ENCODE data around the gene OGFOD2.

DNA sequence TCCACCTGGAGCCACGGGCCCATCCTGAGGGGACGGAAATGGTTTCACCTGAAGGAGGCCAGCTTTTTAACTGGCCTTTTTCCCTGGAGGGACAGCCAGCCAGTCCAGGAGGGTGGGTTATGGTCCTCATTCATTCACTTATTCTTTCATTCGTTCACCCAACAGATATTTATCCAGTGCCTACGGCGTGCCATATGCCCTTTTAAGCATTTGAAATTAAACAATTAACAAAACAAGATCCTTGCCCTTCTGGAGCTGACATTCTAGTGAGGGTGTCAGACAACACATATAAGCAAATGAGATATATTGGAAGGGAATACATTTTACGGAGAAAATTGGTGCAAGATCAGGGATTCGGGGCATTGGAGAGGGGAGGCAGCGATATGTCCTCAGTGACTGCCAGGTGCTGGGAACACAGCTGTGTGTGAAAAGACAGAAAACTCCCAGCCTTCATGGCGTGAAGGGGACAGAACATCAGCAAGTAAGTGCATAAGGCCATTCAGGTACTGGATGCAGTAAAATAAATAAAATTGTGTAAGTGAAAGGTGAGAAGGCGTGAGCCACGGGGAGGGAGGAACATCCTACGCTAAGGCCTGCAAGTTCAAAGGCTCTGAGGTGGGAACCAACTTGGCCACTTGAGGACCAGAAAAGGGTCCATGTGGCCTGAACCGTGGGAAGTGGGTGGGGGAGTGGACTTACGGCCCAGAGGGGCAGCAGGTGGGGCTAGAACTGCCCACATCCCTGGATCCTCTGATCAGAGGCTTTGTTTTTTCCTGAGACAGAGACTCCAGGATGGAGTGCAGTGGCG, 8.1 kb upstream of the OGFOD2 start:
- TF ChIP-seq, protein P1, sequence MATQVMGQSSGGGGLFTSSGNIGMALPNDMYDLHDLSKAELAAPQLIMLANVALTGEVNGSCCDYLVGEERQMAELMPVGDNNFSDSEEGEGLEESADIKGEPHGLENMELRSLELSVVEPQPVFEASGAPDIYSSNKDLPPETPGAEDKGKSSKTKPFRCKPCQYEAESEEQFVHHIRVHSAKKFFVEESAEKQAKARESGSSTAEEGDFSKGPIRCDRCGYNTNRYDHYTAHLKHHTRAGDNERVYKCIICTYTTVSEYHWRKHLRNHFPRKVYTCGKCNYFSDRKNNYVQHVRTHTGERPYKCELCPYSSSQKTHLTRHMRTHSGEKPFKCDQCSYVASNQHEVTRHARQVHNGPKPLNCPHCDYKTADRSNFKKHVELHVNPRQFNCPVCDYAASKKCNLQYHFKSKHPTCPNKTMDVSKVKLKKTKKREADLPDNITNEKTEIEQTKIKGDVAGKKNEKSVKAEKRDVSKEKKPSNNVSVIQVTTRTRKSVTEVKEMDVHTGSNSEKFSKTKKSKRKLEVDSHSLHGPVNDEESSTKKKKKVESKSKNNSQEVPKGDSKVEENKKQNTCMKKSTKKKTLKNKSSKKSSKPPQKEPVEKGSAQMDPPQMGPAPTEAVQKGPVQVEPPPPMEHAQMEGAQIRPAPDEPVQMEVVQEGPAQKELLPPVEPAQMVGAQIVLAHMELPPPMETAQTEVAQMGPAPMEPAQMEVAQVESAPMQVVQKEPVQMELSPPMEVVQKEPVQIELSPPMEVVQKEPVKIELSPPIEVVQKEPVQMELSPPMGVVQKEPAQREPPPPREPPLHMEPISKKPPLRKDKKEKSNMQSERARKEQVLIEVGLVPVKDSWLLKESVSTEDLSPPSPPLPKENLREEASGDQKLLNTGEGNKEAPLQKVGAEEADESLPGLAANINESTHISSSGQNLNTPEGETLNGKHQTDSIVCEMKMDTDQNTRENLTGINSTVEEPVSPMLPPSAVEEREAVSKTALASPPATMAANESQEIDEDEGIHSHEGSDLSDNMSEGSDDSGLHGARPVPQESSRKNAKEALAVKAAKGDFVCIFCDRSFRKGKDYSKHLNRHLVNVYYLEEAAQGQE (IDR thresholded peaks at IDR 0.05; ENCODE audit: borderline replicate concordance in 1 of 2, low read depth in 1 of 2, low read length in 2 of 2): no peak
- TF ChIP-seq, protein P2, sequence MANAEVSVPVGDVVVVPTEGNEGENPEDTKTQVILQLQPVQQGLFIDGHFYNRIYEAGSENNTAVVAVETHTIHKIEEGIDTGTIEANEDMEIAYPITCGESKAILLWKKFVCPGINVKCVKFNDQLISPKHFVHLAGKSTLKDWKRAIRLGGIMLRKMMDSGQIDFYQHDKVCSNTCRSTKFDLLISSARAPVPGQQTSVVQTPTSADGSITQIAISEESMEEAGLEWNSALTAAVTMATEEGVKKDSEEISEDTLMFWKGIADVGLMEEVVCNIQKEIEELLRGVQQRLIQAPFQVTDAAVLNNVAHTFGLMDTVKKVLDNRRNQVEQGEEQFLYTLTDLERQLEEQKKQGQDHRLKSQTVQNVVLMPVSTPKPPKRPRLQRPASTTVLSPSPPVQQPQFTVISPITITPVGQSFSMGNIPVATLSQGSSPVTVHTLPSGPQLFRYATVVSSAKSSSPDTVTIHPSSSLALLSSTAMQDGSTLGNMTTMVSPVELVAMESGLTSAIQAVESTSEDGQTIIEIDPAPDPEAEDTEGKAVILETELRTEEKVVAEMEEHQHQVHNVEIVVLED (CRISPR knock-in tag; IDR thresholded peaks at IDR 0.05; ENCODE audit: borderline replicate concordance): no peak
- TF ChIP-seq, protein P3, sequence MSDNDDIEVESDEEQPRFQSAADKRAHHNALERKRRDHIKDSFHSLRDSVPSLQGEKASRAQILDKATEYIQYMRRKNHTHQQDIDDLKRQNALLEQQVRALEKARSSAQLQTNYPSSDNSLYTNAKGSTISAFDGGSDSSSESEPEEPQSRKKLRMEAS (IDR thresholded peaks at IDR 0.05): no peak; the same call in 1 of the 2 replicates

All from HepG2 (cell line).